Measurements from ENCODE around the gene ZSCAN5C. TPM values are rescaled to one million over a fixed set of nuclear protein-coding genes. Genes with fewer than 3 reads are reported as not detected.
"Not testable (repeated sequence)": the region's sequence is repeated elsewhere in the genome, so short reads cannot be mapped to it uniquely, and the experiment has no call there.

The ZSCAN5C gene
- total RNA-seq, 1 experiment from 2014 or later, result not detected

GRCh38 chr19:56191711-56192110, 10.4 kb upstream of the ZSCAN5C start:
- no peak overlapping the region for H3K4me3 Mint-ChIP-seq (ENCODE audit: unreplicated experiment)
- CTCF ChIA-PET, result interaction anchor here (0.7 kb wide), 1 partner anchor 11 kb away, joined by 3 read pairs; no protein-coding TSS in a partner anchor
- intact Hi-C loops (cut with micrococcal nuclease), result no loop called here
- BruUV-seq (replicated peaks), result no TSS peak
- no peak overlapping the region for H3K27ac Mint-ChIP-seq (ENCODE audit: low read depth, unreplicated experiment)
- H3K4me1 Mint-ChIP-seq (ENCODE audit: insufficient read depth, unreplicated experiment), result no peaks in the 10 kb centered on the region
- DNase-seq (ENCODE audit: unreplicated experiment), result no peak
- no peaks in the 10 kb centered on the region for H3K27me3 Mint-ChIP-seq (ENCODE audit: insufficient read depth, unreplicated experiment)
- TF ChIP-seq CTCF (IDR thresholded peaks at IDR 0.05; ENCODE audit: unreplicated experiment), result no peak
- H3K9me3 Mint-ChIP-seq (ENCODE audit: unreplicated experiment), result no peaks in the 10 kb centered on the region
- POLR2A ChIA-PET, result no interaction called here
- no peaks in the 10 kb centered on the region for H3K36me3 Mint-ChIP-seq (ENCODE audit: insufficient read depth, unreplicated experiment)

GRCh38 chr19:56193981-56194640, 8.0 kb upstream of the ZSCAN5C start:
- DNase-seq (ENCODE audit: unreplicated experiment), result no peak
- ChIA-PET POLR2A (no interaction called here), CTCF (interaction anchor here (1.0 to 1.3 kb wide), 2 partner anchors 16 to 59 kb away, joined by 3 to 4 read pairs; no protein-coding TSS in a partner anchor)
- no peaks in the 10 kb centered on the region for H3K27me3 Mint-ChIP-seq (ENCODE audit: insufficient read depth, unreplicated experiment)
- H3K27ac Mint-ChIP-seq (ENCODE audit: low read depth, unreplicated experiment), result no peak overlapping the region
- BruUV-seq (replicated peaks), result no TSS peak
- H3K9me3 Mint-ChIP-seq (ENCODE audit: unreplicated experiment), result no peaks in the 10 kb centered on the region
- intact Hi-C loops (cut with micrococcal nuclease), result no loop called here
- H3K4me3 Mint-ChIP-seq (ENCODE audit: unreplicated experiment), result no peak overlapping the region
- H3K36me3 Mint-ChIP-seq (ENCODE audit: insufficient read depth, unreplicated experiment), result no peaks in the 10 kb centered on the region
- no peak for TF ChIP-seq CTCF (IDR thresholded peaks at IDR 0.05; ENCODE audit: unreplicated experiment)
- H3K4me1 Mint-ChIP-seq (ENCODE audit: insufficient read depth, unreplicated experiment), result no peaks in the 10 kb centered on the region

- CTCF ChIA-PET, result interaction anchor here (1.4 kb wide), 1 partner anchor 56 kb away, joined by 6 read pairs; no protein-coding TSS in a partner anchor
- H3K36me3 Mint-ChIP-seq (ENCODE audit: insufficient read depth, unreplicated experiment); H3K27me3 Mint-ChIP-seq (ENCODE audit: insufficient read depth, unreplicated experiment); intact Hi-C loops (cut with micrococcal nuclease); DNase-seq (ENCODE audit: unreplicated experiment); H3K4me1 Mint-ChIP-seq (ENCODE audit: insufficient read depth, unreplicated experiment); H3K27ac Mint-ChIP-seq (ENCODE audit: low read depth, unreplicated experiment); H3K4me3 Mint-ChIP-seq (ENCODE audit: unreplicated experiment); BruUV-seq (replicated peaks): not testable (repeated sequence)
- H3K9me3 Mint-ChIP-seq (ENCODE audit: unreplicated experiment), result peaks cover 13% of the 10 kb centered on the region
- POLR2A ChIA-PET, result interaction anchor here (0.5 kb wide), 1 partner anchor 616 kb away, joined by 3 read pairs; no protein-coding TSS in a partner anchor
Observed at GRCh38 chr19:56197646-56198045, 4.4 kb upstream of the ZSCAN5C start, which contains the start of gene ZSCAN5B. ZSCAN5B (minus strand) TSS chr19:56197783; CDS start chr19:56193052, 4,731 bp downstream.

GRCh38 chr19:56199687-56200086, 2.4 kb upstream of the ZSCAN5C start:
- CTCF ChIA-PET, result interaction anchor here (0.8 kb wide), 1 partner anchor 20 kb away, joined by 4 read pairs; no protein-coding TSS in a partner anchor
- no peaks in the 10 kb centered on the region for H3K4me1 Mint-ChIP-seq (ENCODE audit: insufficient read depth, unreplicated experiment)
- no peak for DNase-seq (ENCODE audit: unreplicated experiment)

GRCh38 chr19:56207581-56207980, 5.5 kb downstream of the ZSCAN5C start:
- peaks cover 14% of the 10 kb centered on the region for H3K9me3 Mint-ChIP-seq (ENCODE audit: unreplicated experiment)
- POLR2A ChIA-PET; H3K4me3 Mint-ChIP-seq (ENCODE audit: unreplicated experiment); H3K27me3 Mint-ChIP-seq (ENCODE audit: insufficient read depth, unreplicated experiment); H3K4me1 Mint-ChIP-seq (ENCODE audit: insufficient read depth, unreplicated experiment); BruUV-seq (replicated peaks); H3K36me3 Mint-ChIP-seq (ENCODE audit: insufficient read depth, unreplicated experiment); intact Hi-C loops (cut with micrococcal nuclease); DNase-seq (ENCODE audit: unreplicated experiment); H3K27ac Mint-ChIP-seq (ENCODE audit: low read depth, unreplicated experiment): not testable (repeated sequence)
- CTCF ChIA-PET, result interaction anchor here (1.3 kb wide), 1 partner anchor 141 kb away, joined by 5 read pairs; no protein-coding TSS in a partner anchor

More at GRCh38 chr19:56199687-56200086, 2.4 kb upstream of the ZSCAN5C start:
- Mint-ChIP-seq H3K9me3 (ENCODE audit: unreplicated experiment) (peaks cover 13% of the 10 kb centered on the region), H3K36me3 (ENCODE audit: insufficient read depth, unreplicated experiment) (no peaks in the 10 kb centered on the region), H3K27ac (ENCODE audit: low read depth, unreplicated experiment) (no peak overlapping the region), H3K27me3 (ENCODE audit: insufficient read depth, unreplicated experiment) (no peaks in the 10 kb centered on the region), H3K4me3 (ENCODE audit: unreplicated experiment) (no peak overlapping the region)
- BruUV-seq (replicated peaks), result no TSS peak
- POLR2A ChIA-PET, result interaction anchor here (0.7 kb wide), 1 partner anchor 27 kb away, joined by 3 read pairs; no protein-coding TSS in a partner anchor
- intact Hi-C loops (cut with micrococcal nuclease), result no loop called here
- no peak for TF ChIP-seq CTCF (IDR thresholded peaks at IDR 0.05; ENCODE audit: unreplicated experiment)

All from MCF 10A (cell line).